Measurements from ENCODE around the gene PRC1. TPM values are rescaled to one million over a fixed set of nuclear protein-coding genes. Genes with fewer than 3 reads are reported as not detected.
A peak's percentile ranks its signal among the peaks of the same experiment; 100 is the strongest.
"Not testable (repeated sequence)": the region's sequence is repeated elsewhere in the genome, so short reads cannot be mapped to it uniquely, and the experiment has no call there.

Gene PRC1
- total RNA-seq, 2 donors from 2014 or later: 13.5 to 37.0 TPM

GRCh38 chr15:91022075-91022831 lies 27.9 kb upstream of the PRC1 start, which contains the start of gene VPS33B:
Gene VPS33B, minus strand, starts transcription at chr15:91022594. Its CDS starts 345 bp downstream, at chr15:91022249.
- under 1% methylated on average over 39 of the region's 48 CpGs for WGBS
- intact Hi-C loops (cut with DNase I): loop anchor here (10.0 kb wide), 1 partner anchor 67 kb away; the partner anchor contains the start of gene RCCD1
- peak within 1 kb of the TSS; percentile 75 to 94 for H3K4me3 ChIP-seq
- peak; percentile 83 for DNase-seq (ENCODE audit: low spot score)
- H3K9me3 ChIP-seq: no peaks in the 10 kb centered on the region
- H3K27ac ChIP-seq: peak within 1 kb of the TSS; percentile 55
- TF ChIP-seq CTCF (IDR thresholded peaks at IDR 0.05) (no peak), POLR2AphosphoS5 (IDR thresholded peaks at IDR 0.05) (peak; percentile 98)
- H3K27me3 ChIP-seq (replicated peaks; ENCODE audit: insufficient read depth): no peaks in the 10 kb centered on the region
- peaks cover 9% of the 10 kb centered on the region for H3K4me1 ChIP-seq (replicated peaks)
- no peaks in the 10 kb centered on the region for H3K36me3 ChIP-seq

- Histone ChIP-seq H3K36me3 (no peaks in the 10 kb centered on the region), H3K27ac (peak overlapping the region; percentile 55), H3K4me1 (replicated peaks) (peaks cover 9% of the 10 kb centered on the region), H3K4me3 (peak overlapping the region; percentile 75 to 94), H3K27me3 (replicated peaks; ENCODE audit: insufficient read depth) (no peaks in the 10 kb centered on the region), H3K9me3 (no peaks in the 10 kb centered on the region)
- DNase-seq (ENCODE audit: low spot score): no peak
- TF ChIP-seq POLR2AphosphoS5 (IDR thresholded peaks at IDR 0.05) (no peak), CTCF (IDR thresholded peaks at IDR 0.05) (no peak), POLR2A (IDR thresholded peaks at IDR 0.05) (no peak)
- WGBS: 7% methylated on average over 4 of the region's 4 CpGs
- intact Hi-C loops (cut with DNase I): loop anchor here (10.0 kb wide), 1 partner anchor 67 kb away; the partner anchor contains the start of gene RCCD1
These were observed 27.3 kb upstream of the PRC1 start for GRCh38 chr15:91021516-91022074.

- WGBS: 74% methylated on average over 3 of the region's 3 CpGs
- no peak for DNase-seq (ENCODE audit: low spot score)
- Histone ChIP-seq H3K4me3 (no peak overlapping the region), H3K27ac (no peak overlapping the region), H3K9me3 (no peaks in the 10 kb centered on the region), H3K4me1 (replicated peaks) (peaks cover 9% of the 10 kb centered on the region), H3K36me3 (no peaks in the 10 kb centered on the region), H3K27me3 (replicated peaks; ENCODE audit: insufficient read depth) (no peaks in the 10 kb centered on the region)
- intact Hi-C loops (cut with DNase I): no loop called here
- TF ChIP-seq POLR2A (IDR thresholded peaks at IDR 0.05): no peak
- TF ChIP-seq CTCF (IDR thresholded peaks at IDR 0.05): no peak
- TF ChIP-seq POLR2AphosphoS5 (IDR thresholded peaks at IDR 0.05): no peak
These were observed 23.8 kb upstream of the PRC1 start for GRCh38 chr15:91018158-91018557.

GRCh38 chr15:91017716-91018115 lies 23.4 kb upstream of the PRC1 start:
- H3K27me3 ChIP-seq (replicated peaks; ENCODE audit: insufficient read depth): no peaks in the 10 kb centered on the region
- no peak for DNase-seq (ENCODE audit: low spot score)
- H3K36me3 ChIP-seq: no peaks in the 10 kb centered on the region
- 71% methylated on average over 5 of the region's 5 CpGs for WGBS
- H3K27ac ChIP-seq: no peak overlapping the region
- no peaks in the 10 kb centered on the region for H3K9me3 ChIP-seq
- peaks cover 9% of the 10 kb centered on the region for H3K4me1 ChIP-seq (replicated peaks)
- no peak overlapping the region for H3K4me3 ChIP-seq
- TF ChIP-seq POLR2A (IDR thresholded peaks at IDR 0.05) (no peak), POLR2AphosphoS5 (IDR thresholded peaks at IDR 0.05) (no peak), CTCF (IDR thresholded peaks at IDR 0.05) (no peak)
- intact Hi-C loops (cut with DNase I): no loop called here

GRCh38 chr15:91013701-91014100 lies 19.4 kb upstream of the PRC1 start:
- H3K4me1 ChIP-seq (replicated peaks); H3K27me3 ChIP-seq (replicated peaks; ENCODE audit: insufficient read depth); DNase-seq (ENCODE audit: low spot score); H3K4me3 ChIP-seq; H3K27ac ChIP-seq; H3K9me3 ChIP-seq; intact Hi-C loops (cut with DNase I); H3K36me3 ChIP-seq: not testable (repeated sequence)
- 84% methylated on average over 10 of the region's 10 CpGs for WGBS

Measured in prostate gland (tissue), 2 donors.